Activated CD8-positive, alpha-beta T cell treated with anti-CD3 and anti-CD28 coated beads for 36 hours (primary cell): Measurements from ENCODE around the gene PIM1. TPM values are rescaled to one million over a fixed set of nuclear protein-coding genes. Genes with fewer than 3 reads are reported as not detected.

Source experiments
- ATAC-seq: fragments of 200-7000 bp; cut with Tn5 transposase; one replicate; pipeline ENCODE4 v1.10.0; 2021; ENCODE audit warnings: mild to moderate bottlenecking, moderate library complexity
- CTCF ChIA-PET: fragments of 350-600 bp; sonication (Branson Sonifier 250); formaldehyde crosslinking; loops from one replicate; lab custom pipeline; 2021; ENCODE audit warnings: antibody characterized with exemption; lab: Charles Lee
- POLR2A ChIA-PET: fragments of 350-600 bp; sonication (Branson Sonifier 250); formaldehyde crosslinking; loops from one replicate; lab custom pipeline; 2021; ENCODE audit warnings: antibody characterized with exemption; lab: Charles Lee
- DNase-seq: peaks from one replicate; pipeline ENCODE4 v3.0.0-alpha.2; 2020
- H3K27ac Mint-ChIP-seq: one replicate; pipeline ENCODE4 v1.8.0; 2021; ENCODE audit warnings: mild to moderate bottlenecking, mixed read lengths
- H3K27me3 Mint-ChIP-seq: one replicate; pipeline ENCODE4 v1.8.0; 2021; ENCODE audit warnings: mixed read lengths
- H3K36me3 Mint-ChIP-seq: one replicate; pipeline ENCODE4 v1.8.0; 2021; ENCODE audit warnings: low read depth, mixed read lengths
- H3K4me1 Mint-ChIP-seq: one replicate; pipeline ENCODE4 v1.8.0; 2021; ENCODE audit warnings: low read depth, mixed read lengths
- H3K4me3 Mint-ChIP-seq: one replicate; pipeline ENCODE4 v1.8.0; 2021; ENCODE audit warnings: mild to moderate bottlenecking, moderate library complexity, mixed read lengths
- H3K9me3 Mint-ChIP-seq: one replicate; pipeline ENCODE4 v1.8.0; 2021; ENCODE audit warnings: mixed read lengths
- intact Hi-C: fragments of 100-400 bp; cut with micrococcal nuclease; formaldehyde crosslinking; loops from one replicate; pipeline ENCODE4 v1.10.0; 2022
- total RNA-seq, 2 experiments: library from RNA; stranded (reverse); gene quantifications; one replicate each; pipeline ENCODE4 v1.2.3, GENCODE V29; 2021
- TF ChIP-seq, protein P1 (sequence below): fragments of 200-600 bp; IDR thresholded peaks from one replicate; pipeline ENCODE4 v1.8.0; 2022; ENCODE audit warnings: antibody characterized with exemption, mild to moderate bottlenecking

Gene PIM1
- total RNA-seq, 2 experiments from 2014 or later: 293 to 305 TPM

DNA sequence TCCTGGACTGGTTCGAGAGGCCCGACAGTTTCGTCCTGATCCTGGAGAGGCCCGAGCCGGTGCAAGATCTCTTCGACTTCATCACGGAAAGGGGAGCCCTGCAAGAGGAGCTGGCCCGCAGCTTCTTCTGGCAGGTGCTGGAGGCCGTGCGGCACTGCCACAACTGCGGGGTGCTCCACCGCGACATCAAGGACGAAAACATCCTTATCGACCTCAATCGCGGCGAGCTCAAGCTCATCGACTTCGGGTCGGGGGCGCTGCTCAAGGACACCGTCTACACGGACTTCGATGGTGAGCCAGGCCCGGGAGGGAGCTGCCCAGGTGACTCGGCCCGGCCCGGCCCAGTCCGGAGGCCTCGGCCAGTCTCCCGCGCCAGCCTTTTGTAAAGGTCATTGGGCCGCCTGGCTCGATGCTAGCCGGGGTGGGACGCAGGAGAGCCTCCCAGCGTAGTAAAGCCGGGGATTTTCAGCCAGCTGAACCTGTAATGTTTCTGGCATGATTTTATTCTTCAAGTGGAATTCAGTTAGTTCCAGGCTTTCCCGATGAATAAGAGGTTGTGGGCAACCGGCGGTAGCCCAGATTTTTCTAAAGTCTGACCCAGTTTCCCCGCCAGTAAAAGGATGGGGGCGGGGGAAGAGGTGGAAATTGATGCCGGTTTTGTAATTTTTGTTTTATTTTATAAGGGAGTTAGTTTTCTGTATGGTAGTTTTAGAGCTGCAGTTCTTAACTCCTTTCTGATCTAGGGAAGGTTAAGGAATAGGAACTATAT lies 1.4 kb downstream of the PIM1 start:
- Mint-ChIP-seq H3K27me3 (no peaks in the 10 kb centered on the region), H3K27ac (peak overlapping the region; percentile 91), H3K4me1 (peaks cover 50% of the 10 kb centered on the region), H3K36me3 (peaks cover 57% of the 10 kb centered on the region), H3K9me3 (no peaks in the 10 kb centered on the region), H3K4me3 (peak overlapping the region; percentile 84)
- ChIA-PET CTCF (interaction anchor here (0.8 to 18.8 kb wide), 20 partner anchors 10 to 286 kb away, joined by 3 to 502 read pairs (median 4); partner anchors contain the start of genes TBC1D22B and TMEM217), POLR2A (interaction anchor here (0.7 to 13.5 kb wide), 19 partner anchors 11 to 330 kb away, joined by 3 to 261 read pairs (median 7); no protein-coding TSS in a partner anchor)
- ATAC-seq (no peak), DNase-seq (peak; percentile 49)
- intact Hi-C loops: no loop called here
- TF ChIP-seq, protein P1, sequence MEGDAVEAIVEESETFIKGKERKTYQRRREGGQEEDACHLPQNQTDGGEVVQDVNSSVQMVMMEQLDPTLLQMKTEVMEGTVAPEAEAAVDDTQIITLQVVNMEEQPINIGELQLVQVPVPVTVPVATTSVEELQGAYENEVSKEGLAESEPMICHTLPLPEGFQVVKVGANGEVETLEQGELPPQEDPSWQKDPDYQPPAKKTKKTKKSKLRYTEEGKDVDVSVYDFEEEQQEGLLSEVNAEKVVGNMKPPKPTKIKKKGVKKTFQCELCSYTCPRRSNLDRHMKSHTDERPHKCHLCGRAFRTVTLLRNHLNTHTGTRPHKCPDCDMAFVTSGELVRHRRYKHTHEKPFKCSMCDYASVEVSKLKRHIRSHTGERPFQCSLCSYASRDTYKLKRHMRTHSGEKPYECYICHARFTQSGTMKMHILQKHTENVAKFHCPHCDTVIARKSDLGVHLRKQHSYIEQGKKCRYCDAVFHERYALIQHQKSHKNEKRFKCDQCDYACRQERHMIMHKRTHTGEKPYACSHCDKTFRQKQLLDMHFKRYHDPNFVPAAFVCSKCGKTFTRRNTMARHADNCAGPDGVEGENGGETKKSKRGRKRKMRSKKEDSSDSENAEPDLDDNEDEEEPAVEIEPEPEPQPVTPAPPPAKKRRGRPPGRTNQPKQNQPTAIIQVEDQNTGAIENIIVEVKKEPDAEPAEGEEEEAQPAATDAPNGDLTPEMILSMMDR: no peak

- peaks cover 62% of the 10 kb centered on the region for H3K36me3 Mint-ChIP-seq
- peak overlapping the region; percentile 84 for H3K4me3 Mint-ChIP-seq
- CTCF ChIA-PET: interaction anchor here (0.8 to 18.8 kb wide), 21 partner anchors 11 to 287 kb away, joined by 3 to 502 read pairs (median 6); partner anchors contain the start of gene C6orf89
- DNase-seq: peak; percentile 96
- TF ChIP-seq, protein P1: peak; percentile 77
- peak overlapping the region; percentile 91 for H3K27ac Mint-ChIP-seq
- intact Hi-C loops: loop anchor here (2.0 kb wide), 3 partner anchors 37 to 153 kb away; no protein-coding TSS in a partner anchor
- peaks cover 57% of the 10 kb centered on the region for H3K4me1 Mint-ChIP-seq
- POLR2A ChIA-PET: interaction anchor here (0.7 to 13.5 kb wide), 18 partner anchors 10 to 329 kb away, joined by 3 to 261 read pairs (median 8); no protein-coding TSS in a partner anchor
- H3K27me3 Mint-ChIP-seq: no peaks in the 10 kb centered on the region
- peak; percentile 9 for ATAC-seq
- H3K9me3 Mint-ChIP-seq: no peaks in the 10 kb centered on the region
Measured at GRCh38 chr6:37171970-37172812, 2.2 kb downstream of the PIM1 start.

GRCh38 chr6:37172912-37173492 lies 3.0 kb downstream of the PIM1 start:
- H3K4me1 Mint-ChIP-seq: peaks cover 65% of the 10 kb centered on the region
- peak overlapping the region; percentile 91 for H3K27ac Mint-ChIP-seq
- TF ChIP-seq, protein P1: no peak
- CTCF ChIA-PET: interaction anchor here (0.7 to 18.8 kb wide), 22 partner anchors 10 to 288 kb away, joined by 3 to 502 read pairs (median 4); partner anchors contain the start of gene C6orf89
- DNase-seq (no peak), ATAC-seq (no peak)
- H3K36me3 Mint-ChIP-seq: peaks cover 68% of the 10 kb centered on the region
- no peaks in the 10 kb centered on the region for H3K9me3 Mint-ChIP-seq
- H3K27me3 Mint-ChIP-seq: no peaks in the 10 kb centered on the region
- intact Hi-C loops: loop anchor here (2.0 kb wide), 3 partner anchors 36 to 154 kb away; no protein-coding TSS in a partner anchor
- POLR2A ChIA-PET: interaction anchor here (0.6 to 13.5 kb wide), 17 partner anchors 9 to 298 kb away, joined by 3 to 261 read pairs (median 7); partner anchors contain the start of genes MTCH1 and PPIL1
- H3K4me3 Mint-ChIP-seq: peak overlapping the region; percentile 84

GRCh38 chr6:37173493-37174195 lies 3.7 kb downstream of the PIM1 start:
- Mint-ChIP-seq H3K27ac (peak overlapping the region; percentile 91), H3K4me1 (peaks cover 62% of the 10 kb centered on the region), H3K4me3 (peak overlapping the region; percentile 84), H3K9me3 (no peaks in the 10 kb centered on the region), H3K27me3 (no peaks in the 10 kb centered on the region), H3K36me3 (peaks cover 68% of the 10 kb centered on the region)
- DNase-seq (peak; percentile 85), ATAC-seq (peak; percentile 28)
- ChIA-PET POLR2A (interaction anchor here (0.6 to 13.5 kb wide), 15 partner anchors 9 to 299 kb away, joined by 3 to 261 read pairs (median 7); partner anchors contain the start of genes MTCH1 and PPIL1), CTCF (interaction anchor here (0.7 to 18.8 kb wide), 16 partner anchors 9 to 289 kb away, joined by 3 to 502 read pairs (median 6); partner anchors contain the start of gene C6orf89)
- TF ChIP-seq, protein P1: no peak
- intact Hi-C loops: loop anchor here (2.0 kb wide), 3 partner anchors 35 to 155 kb away; no protein-coding TSS in a partner anchor
